DND-41 (cell line): ENCODE measurements around the gene RBP7.

ENCODE experiments used
- CTCF ChIP-seq: IDR thresholded peaks from 2 replicates; pipeline ENCODE4 v1.5.1; 2012; ENCODE audit warnings: borderline replicate concordance, low read length, moderate library complexity, mild to moderate bottlenecking; ENCODE audit not compliant: poor library complexity, severe bottlenecking; ENCODE audit errors: extremely low read depth
- EZH2 ChIP-seq: IDR thresholded peaks from 3 replicates; pipeline ENCODE4 v1.6.1; 2012; ENCODE audit warnings: borderline replicate concordance, low read depth, mild to moderate bottlenecking, moderate library complexity, low read length, inconsistent platforms; ENCODE audit not compliant: severe bottlenecking

GRCh38 chr1:10060311-10061100, 63.5 kb downstream of the RBP7 start:
- TF ChIP-seq CTCF, result no peak
- no peak for TF ChIP-seq EZH2
